Activated naive CD4-positive, alpha-beta T cell (primary cell): ENCODE data around the gene PRRC2C.
A peak's percentile ranks its signal among the peaks of the same experiment; 100 is the strongest.
"Not testable (repeated sequence)": the region's sequence is repeated elsewhere in the genome, so short reads cannot be mapped to it uniquely, and the experiment has no call there.

Source experiments
- DNase-seq, 4 experiments: peaks; one replicate each; lab custom pipeline; 2025; lab: John Stamatoyannopoulos, UW

Gene PRRC2C

DNA sequence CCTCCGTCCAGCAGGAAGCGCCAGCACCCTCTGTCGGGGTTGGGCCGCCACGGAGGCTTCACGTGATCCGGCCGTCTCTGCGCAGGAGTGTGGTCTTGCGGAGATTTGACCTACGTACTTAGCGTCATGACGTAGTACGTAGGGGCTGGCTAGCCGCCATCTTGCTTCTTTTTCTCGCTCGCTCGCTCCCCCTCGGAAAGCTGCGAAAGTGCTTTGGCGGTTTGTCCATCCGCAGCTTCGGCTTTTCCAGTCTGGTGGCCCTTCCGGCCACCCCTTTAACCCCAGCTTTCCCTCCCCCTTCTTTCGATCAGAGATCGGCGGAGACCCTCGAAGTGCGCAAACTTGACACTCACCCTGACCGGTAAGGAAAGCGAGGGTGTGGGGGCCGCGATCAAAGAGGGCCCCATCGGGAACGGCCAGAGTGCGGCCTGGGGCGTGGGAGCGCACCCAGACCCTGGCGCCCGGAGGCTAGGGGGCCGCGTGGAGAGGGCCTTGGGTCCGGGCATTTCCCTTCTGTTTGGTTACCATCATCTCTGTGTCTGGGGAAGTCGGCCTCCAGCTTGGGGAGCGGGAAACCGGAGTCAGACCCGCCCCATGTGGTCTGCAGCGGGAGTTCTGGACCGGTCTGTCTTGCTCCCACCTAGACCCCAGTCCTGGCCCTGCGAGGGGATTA is at the start of gene PRRC2C:
PRRC2C (plus strand) TSS at position 156 of the 673 bp plus-strand sequence. CDS start 26,559 bp downstream, outside the sequence.
- DNase-seq: peak; percentile 71 to 91 (median 84)

DNA sequence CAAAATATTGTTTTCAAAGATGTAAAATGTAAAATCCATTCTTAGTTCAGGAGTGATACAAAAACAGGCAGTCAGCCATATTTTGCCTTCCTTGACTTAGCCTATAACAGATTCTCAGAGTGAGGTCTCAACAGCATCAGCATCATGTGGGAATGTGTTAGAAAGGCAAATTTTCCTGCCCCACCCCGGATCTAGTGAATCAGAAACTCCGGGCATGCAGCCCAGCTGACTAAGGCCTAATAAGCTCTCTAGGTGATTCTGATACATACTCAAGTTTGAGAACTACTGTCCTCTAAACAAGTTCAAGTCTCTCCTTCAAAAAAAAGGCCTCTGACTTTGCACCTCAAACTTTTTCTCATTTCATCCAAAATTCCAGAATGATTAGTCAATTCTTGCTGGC is 46.9 kb upstream of the PRRC2C start:
- no peak for DNase-seq

DNA sequence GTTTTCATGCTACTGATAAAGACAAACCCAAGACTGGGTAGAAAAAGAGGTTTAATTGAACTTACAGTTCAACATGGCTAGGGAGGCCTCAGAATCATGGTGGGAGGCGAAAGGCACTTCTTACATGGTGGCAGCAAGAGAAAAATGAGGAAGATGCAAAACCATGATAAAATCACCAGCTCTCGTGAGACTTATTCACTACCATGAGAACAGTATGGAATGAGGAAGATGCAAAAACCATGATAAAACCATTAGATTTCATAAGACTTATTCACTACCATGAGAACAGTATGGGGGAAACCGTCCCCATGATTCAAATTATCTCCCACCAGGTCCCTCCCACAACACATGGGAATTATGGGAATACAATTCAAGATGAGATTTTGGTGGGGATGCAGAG is 45.1 kb upstream of the PRRC2C start:
- DNase-seq: not testable (repeated sequence)

DNA sequence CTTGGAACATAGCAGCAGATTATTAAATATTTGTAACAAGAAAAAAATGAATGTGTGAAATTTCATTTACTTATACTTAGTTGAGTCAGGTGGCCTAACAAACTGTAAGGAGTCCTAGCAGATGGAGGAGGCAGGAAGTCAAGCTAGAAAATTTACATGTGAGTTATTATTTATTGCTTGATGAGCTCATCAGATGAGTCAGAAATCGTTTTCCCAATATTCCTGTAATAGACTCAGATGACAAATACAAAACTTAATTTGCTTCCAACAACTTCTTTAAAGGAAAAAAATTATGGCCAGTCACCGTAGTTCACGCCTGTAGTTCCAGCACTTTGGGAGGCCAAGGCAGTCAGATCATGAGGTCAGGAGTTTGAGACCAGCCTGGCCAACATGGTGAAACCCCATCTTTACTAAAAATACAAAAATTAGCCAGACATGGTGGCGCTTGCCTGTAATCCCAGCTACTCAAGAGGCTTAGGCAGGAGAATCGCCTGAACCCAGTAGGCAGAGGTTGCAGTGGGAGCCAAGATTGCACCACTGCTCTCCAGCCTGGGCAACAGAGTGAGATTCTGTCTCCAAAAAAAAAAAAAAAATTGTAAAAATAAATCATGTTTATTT is 43.9 kb upstream of the PRRC2C start:
- not testable (repeated sequence) for DNase-seq

DNA sequence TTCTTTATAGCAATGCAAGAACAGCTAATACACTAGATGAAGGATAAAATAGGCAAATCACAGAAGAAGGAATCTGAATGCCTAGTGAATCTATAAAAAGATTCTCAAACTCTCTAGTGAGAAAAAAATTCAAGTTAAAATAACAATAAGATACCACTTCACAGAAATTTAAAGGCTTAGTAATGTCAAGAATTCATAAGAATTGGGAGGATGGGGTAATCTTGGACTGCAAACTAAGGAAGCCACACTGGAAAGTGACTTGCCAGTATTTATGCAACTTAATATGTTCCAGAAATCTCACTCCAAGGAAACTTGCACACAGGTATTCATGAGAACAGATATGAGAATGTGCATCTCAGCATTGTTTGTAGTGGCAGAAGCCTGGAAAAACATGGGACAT is 38.9 kb upstream of the PRRC2C start:
- no peak for DNase-seq

DNA sequence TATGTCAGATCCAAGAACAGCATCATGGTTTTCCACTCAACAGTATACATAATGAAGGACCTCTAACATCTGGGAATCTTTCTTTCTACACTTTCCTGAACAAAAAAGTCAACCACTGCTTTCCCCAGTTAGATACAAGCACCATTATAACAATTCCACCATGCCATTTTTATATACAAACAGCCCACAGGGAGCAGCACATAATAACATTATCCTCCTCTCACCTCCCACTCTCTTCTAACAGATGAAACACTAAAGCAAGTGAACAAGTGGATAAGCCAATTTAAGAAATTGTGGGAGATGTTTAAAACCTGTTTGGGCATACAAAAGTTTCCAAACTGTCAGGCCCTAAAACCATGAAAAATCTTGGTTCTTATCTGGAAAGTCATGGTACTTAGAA is 29.4 kb upstream of the PRRC2C start:
- no peak for DNase-seq

DNA sequence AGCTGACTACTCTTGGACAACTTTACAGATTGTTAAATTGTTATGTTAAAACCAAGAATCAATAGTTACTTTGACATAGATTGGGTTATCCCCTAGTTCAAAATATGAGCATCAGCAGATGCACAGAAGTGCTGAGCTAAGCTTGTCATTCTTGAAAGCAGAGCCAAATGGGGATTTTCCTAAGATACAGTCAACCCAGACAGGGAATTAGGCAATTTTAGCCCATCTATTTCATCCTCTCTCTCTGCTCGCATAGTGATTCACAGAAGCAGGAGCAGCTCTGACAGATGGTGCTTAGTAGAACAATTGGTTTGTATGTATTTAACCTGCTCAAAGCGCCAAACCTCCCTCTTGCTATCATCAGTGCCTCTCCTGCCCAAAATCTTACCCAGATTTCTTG is 27.9 kb upstream of the PRRC2C start:
- no peak for DNase-seq

DNA sequence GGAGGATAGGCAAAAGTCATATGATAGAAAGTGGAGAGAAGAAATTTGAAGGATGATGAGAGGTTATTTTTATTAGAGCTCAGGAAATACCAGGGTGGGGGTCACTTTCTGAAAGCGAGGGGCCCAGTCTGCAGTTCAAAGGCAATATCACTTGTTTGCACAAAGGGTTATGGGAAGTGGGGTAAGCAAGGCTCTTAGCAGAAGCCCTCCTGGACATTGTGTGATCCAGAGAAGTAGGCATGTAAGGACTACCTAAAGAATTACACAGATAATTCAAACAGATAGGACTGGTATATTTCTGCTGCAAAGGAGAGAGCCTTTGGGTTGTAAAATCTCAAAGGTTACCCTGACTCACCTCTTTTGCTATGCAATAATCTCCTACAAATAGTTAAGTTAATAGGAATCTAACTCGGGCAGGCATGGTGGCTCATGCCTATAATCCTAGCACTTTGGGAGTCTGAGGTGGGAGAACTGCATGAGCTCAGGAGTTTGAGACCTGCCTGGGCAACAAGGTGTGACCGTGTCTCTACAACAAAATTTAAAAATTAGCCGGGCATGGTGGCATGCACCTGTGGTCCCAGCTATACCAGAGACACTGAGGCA is 25.2 kb upstream of the PRRC2C start:
- no peak for DNase-seq

DNA sequence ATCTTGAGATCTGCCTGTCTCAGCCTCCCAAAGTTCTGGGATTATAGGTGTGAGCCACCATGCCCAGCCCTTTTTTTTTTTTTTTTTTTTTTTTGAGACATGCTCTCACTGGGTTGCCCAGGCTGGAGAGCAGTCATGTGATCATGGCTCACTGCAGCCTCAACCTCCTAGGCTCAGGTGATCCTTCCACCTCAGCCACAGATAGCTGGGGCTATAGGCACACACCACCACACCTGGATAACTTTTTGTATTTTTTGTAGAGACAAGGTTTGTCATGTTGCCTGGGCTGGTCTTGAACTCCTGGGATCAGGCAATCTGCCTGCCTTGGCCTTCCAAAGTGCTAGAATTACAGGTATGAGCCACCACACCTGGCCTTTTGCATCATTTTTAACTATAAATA is 17.7 kb upstream of the PRRC2C start:
- DNase-seq: no peak

DNA sequence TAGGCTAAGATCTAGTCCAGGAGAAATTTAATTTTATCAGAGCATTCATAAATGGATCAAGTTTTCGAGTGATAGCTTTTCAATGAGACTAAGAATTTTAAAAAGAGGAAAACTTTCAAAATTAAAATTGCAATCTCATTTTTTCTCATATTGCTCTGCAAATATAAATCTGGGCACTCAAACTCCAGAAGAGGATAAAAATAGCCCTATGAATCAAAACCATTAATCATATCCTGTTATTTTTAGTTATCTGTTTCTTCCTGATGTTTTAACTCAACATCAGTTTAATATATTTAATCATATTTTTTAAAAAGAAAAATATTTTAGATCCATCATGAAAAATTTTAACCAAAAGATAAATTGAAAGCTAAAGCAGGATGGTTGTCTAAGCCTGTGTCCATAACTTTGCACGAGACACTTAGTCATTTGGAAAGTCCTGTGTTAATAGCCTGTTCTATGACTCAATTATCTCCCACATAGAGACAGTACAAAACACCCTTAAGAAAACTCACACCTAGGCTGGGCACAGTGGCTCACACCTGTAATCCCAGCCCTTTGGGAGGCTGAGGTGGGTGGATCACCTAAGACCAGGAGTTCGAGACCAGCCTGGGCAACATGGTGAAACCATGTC is 17.1 kb upstream of the PRRC2C start:
- DNase-seq: no peak

DNA sequence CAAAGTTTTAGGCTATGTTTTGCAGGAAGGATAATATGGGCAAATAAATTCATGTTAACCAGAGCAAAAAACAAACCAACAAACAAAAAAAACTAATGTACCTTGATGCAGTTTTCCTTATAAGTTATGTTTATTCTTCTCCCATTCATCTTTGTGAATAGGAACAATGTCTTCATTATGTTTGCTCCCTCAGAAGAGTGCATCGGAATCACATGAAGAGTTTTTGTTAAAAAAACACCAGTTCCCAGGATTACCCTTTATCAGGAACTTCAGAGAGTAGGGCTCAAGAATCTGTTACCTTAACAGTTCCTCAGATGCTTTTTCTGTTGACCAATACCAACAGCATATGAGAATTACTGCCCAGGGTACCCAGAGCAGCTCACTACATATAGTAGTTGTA is 14.6 kb upstream of the PRRC2C start:
- no peak for DNase-seq

DNA sequence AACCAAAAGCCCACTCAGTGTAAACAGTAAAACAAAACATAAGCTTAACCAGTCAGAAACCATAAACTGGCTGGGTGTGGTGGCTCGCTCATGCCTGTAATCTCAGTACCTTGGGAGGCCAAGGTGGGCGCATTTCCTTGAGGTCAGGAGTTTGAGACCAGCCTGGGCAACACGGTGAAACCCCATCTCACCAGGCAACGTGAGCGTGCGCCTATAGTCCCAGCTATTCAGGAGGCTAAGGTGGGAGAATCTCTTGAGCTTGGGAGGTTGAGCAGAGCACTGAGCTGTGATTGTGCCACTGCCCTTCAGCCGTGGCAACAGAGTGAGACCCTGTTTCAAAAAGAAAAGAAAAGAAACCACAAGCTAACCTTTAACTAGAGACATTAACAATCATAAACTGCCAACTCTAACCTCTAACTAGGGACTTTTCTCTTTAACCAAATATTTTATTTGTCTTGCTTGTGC is 13.1 kb upstream of the PRRC2C start:
- no peak for DNase-seq

DNA sequence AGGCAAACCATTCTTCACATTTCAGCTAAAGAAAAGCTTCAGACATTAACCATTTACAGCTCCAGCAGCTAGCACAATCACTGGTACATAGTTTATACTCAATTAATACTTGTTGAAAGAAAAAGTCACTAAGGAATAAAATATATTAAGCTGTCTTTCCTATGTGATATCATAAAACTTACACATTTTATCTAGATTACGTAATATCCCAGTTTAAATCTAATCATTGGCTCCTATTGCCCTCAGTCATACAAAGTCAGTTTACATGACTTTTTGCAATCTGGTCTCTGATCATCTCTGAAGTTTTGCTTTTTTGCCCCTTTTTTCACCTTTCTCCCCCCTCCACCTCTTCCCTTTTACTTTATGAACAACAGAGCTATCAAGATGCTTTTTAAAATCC is 8.5 kb upstream of the PRRC2C start:
- no peak for DNase-seq

DNA sequence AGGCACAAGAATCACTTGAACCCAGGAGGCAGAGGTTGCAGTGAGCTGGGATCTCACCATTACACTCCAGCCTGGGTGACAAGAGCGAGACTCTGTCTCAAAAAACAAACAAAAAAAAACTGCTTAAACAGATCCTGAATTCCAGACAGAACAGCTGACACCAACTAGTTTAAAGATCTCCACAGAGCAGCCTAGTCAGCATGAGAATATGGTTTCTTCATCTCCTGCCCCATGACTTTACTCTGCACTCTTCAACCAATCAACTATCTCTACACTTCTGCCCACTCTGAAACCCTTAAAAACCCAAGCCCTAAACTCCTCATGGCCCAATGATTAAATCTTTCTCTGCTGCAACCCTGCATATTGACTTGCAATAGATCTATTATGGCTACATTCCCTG is 7.5 kb upstream of the PRRC2C start:
- no peak for DNase-seq

DNA sequence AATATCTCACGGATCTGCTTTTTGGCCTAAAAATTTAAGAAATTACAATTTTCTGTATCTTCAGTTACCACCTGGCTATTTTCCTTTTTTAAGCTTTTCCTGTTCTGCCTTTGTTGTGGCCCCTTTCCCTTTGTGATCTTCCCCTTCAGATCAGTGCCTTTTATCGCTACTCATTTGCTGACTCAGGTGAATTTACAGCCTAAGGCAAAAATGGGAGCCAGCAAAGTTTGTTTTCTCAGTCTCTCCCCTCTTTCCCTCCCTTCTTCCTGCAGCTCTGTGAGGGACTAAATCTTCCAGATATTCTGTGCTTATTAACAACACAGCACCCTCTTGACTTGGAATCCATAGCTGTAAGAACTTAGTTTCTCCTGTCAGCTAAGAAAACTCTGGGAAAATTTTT is 5.3 kb upstream of the PRRC2C start:
- DNase-seq: no peak

DNA sequence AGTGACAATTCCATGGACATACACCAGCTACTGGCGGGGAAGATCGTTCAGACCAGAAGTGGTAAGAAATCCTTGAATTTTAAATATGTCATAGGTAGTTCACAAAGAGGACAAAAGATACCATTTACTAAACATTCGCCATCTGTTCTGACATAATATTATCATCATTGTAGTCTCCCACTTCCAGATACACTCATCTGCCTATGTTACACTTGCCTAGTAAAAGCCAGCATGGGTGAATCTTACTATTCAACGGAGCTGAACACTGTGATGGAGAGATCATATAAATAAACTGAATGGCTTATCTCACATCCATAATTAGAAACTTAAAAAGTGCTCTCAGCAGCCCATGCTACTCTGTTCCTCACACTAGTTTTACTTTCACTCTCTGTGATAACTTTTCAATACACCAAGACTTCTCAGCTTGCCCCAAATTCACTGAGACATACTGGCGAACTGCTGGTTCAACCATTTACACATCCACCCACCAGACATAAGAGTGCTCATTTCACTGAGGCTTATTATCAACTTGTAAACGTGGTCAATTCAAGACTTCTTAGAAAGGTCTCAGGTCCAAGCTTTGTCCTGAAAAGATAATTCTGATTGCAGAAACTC is 463 bp upstream of the PRRC2C start:
- no peak for DNase-seq

DNA sequence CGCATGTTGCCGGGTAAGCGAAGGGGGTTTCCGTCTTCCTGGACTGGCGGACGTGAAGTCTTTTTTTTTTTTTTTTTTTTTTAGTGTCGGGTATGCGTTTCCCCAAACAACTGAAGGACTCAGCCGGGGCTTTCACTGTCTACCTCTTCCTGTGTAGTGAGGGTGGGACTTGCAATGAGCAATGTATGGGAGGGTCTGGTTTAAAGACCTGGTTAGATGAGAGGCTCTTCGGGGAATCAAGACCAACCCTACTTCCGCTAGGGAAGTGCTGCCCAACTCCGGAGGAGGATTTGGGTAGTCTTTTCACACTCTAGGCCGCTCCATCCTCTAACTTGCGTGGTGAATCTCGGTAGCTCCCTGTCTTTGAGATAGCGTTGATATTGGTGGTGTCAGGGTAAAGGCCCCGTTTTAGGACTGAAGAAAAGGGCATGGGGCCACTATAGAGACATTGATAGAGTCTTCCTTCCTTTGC is 754 bp downstream of the PRRC2C start:
- DNase-seq: peak in 1 of 4 experiments; percentile 60

DNA sequence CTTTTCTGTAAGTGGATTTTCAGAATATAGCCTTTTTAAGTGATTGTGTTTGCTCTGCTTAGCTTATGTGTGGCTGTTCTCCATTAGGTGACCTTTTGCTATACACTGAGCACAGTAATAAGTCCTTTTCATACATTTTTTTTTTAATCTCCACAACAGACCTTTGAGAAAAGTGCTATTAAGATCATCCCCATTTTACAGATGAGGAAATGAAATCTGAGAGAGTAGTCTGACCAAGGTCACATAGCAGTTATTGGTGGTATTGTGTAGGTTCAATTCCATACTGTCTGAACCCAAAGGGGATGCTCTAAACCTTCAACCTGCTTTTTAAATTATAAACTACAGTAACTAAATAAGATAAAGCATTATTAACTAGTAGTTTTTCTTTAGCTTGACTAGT is 1.7 kb downstream of the PRRC2C start:
- no peak for DNase-seq

DNA sequence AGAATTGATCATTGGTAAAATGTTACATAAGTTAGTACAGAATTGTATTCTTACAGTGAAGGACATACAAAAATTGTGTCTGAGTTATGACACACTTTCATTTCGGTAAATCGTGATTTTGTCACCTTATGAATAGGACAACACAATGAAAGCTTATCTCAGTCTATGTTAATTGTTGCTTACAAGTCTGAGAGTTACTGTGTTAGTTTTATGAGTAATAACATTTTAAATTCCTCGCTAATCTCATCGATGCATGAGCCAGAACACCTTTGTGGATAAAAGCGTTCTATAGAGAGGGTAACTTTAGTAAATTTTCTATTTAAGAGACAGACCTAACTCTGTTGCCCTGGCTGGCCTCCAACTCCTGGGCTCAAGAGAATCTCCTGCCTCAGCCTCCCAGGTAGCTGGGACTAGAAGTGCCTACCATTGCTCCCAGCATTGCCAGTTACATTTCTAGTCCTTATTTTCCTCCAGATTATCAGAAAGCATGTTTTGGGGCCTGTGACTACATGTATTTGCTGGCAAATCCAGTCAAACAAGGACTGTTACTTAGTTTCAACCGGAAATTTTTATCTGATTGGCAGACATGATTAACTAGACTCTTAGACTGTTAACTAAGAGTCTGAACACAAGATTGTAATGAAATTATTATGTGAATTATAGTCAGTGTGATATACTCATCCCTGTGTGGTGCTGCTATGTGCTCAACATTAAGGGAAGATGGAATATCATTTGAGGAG is 3.0 kb downstream of the PRRC2C start:
- no peak for DNase-seq

DNA sequence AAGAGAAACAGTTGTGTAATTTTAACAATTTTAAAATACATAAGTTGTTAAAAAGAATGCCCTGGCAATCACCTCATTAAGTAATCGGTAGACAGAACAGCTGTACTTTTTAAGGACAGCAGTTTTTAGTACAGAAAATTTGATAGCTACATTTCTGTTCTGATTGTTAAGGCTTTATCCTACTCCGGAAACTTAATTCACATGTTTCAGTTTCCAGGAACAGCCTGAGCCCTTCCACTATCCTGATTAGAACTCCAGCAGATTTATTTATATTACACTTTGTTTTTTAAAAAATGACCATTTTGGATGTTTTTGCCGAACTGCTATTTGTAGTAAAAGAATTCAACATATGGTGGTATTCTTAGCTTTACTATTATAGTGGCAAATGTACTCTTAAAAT is 8.7 kb downstream of the PRRC2C start:
- DNase-seq: no peak

DNA sequence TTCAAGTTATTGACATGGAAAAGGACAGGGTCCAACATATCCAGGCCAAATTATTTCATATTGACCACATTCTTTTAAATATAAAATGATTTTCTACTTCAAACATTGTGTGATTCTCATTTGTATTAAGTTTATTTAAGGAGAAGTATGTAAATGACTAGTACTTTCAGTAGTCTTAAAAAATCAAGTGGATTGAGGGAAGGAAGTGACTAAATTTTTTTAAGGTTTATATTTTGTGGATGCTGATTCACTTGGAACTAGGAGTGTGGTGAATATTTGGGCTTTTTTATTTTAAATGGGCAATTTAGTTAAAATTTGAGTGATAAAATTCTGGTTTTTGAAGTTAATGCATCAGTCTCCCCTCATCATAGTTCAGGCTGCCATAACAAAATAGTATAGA is 10.1 kb downstream of the PRRC2C start:
- no peak for DNase-seq

DNA sequence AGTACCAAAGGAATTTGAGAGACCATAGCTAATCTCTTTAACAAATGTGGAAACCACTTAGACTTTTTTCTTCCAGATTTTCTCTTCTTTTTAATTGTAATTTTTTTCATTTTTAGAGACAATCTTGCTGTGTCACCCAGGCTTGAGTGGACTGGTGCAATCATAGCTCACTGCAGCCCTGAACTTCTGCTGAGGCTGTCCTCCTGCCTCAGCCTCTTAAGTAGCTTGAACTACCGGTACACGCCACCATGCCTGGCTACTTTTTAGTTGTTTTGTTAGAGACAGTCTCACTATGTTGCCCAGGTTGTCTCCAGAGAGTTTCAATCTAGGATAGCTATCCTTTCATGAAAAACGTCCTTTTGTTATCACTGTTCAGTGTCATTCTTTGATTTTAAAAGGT is 15.0 kb downstream of the PRRC2C start:
- DNase-seq: no peak
